Fibroblast of skin of abdomen (primary cell): ENCODE results near the gene ELOVL6.
A peak's percentile ranks its signal among the peaks of the same experiment; 100 is the strongest.
"Not testable (repeated sequence)": the region's sequence is repeated elsewhere in the genome, so short reads cannot be mapped to it uniquely, and the experiment has no call there.

Experiments used
- DNase-seq: peaks from one replicate; pipeline ENCODE4 v3.0.0-alpha.2; 2013

The ELOVL6 gene

GRCh38 chr4:110073053-110073845 lies 125.2 kb downstream of the ELOVL6 start:
- DNase-seq = no peak

- DNase-seq = no peak
These were observed 126.9 kb downstream of the ELOVL6 start for GRCh38 chr4:110071466-110071865.

- DNase-seq = no peak
These were observed 130.2 kb downstream of the ELOVL6 start for GRCh38 chr4:110068248-110068647.

GRCh38 chr4:110064934-110065333 lies 133.5 kb downstream of the ELOVL6 start:
- no peak for DNase-seq

GRCh38 chr4:110064295-110064694 lies 134.1 kb downstream of the ELOVL6 start:
- DNase-seq = no peak

- DNase-seq = no peak
These were observed 136.2 kb downstream of the ELOVL6 start for GRCh38 chr4:110062166-110062565.

- no peak for DNase-seq
These were observed 137.3 kb downstream of the ELOVL6 start for GRCh38 chr4:110061076-110061475.

- no peak for DNase-seq
These were observed 138.7 kb downstream of the ELOVL6 start for GRCh38 chr4:110059556-110060191.

GRCh38 chr4:110058677-110059076 lies 139.7 kb downstream of the ELOVL6 start:
- no peak for DNase-seq

- no peak for DNase-seq
These were observed 143.2 kb downstream of the ELOVL6 start for GRCh38 chr4:110055158-110055768.

- peak; percentile 47 for DNase-seq
These were observed 148.2 kb downstream of the ELOVL6 start for GRCh38 chr4:110049951-110050925.

GRCh38 chr4:110046588-110047049 lies 151.8 kb downstream of the ELOVL6 start:
- peak; percentile 59 for DNase-seq

GRCh38 chr4:110042545-110043517 lies 155.6 kb downstream of the ELOVL6 start:
- peak; percentile 31 for DNase-seq

GRCh38 chr4:110041735-110042134 lies 156.7 kb downstream of the ELOVL6 start:
- no peak for DNase-seq

- DNase-seq = not testable (repeated sequence)
These were observed 159.3 kb downstream of the ELOVL6 start for GRCh38 chr4:110039164-110039563.

- DNase-seq = no peak
These were observed 164.4 kb downstream of the ELOVL6 start for GRCh38 chr4:110034026-110034393.

- DNase-seq = no peak
These were observed 164.9 kb downstream of the ELOVL6 start for GRCh38 chr4:110033355-110034025.

GRCh38 chr4:110032603-110033002 lies 165.8 kb downstream of the ELOVL6 start:
- peak; percentile 33 for DNase-seq

GRCh38 chr4:110025718-110026117 lies 172.7 kb downstream of the ELOVL6 start:
- DNase-seq = no peak

GRCh38 chr4:110025056-110025455 lies 173.4 kb downstream of the ELOVL6 start:
- no peak for DNase-seq

GRCh38 chr4:110022457-110022856 lies 176.0 kb downstream of the ELOVL6 start:
- DNase-seq = no peak
